Stimulated activated CD4-positive, alpha-beta T cell treated with anti-CD3 and anti-CD28 coated beads, Interleukin-4, amount 100 ng/mL, for 48 hours (primary cell): ENCODE data around the gene HADHA.

Source experiments
- DNase-seq, 2 donors: peaks; one replicate each; pipeline ENCODE4 v3.0.0-alpha.2; 2020; ENCODE audit warnings: low read depth in 2 of 2

The HADHA gene

GRCh38 chr2:26245231-26245732 is 850 bp upstream of the HADHA start:
- peak; percentile 33 to 37 for DNase-seq

- DNase-seq, result no peak
Measured at GRCh38 chr2:26243470-26244308, 743 bp downstream of the HADHA start.

- DNase-seq, result no peak
Measured at GRCh38 chr2:26241928-26242436, 2.5 kb downstream of the HADHA start.

GRCh38 chr2:26238311-26238958 is 6.0 kb downstream of the HADHA start:
- no peak for DNase-seq

GRCh38 chr2:26237868-26238267 is 6.6 kb downstream of the HADHA start:
- DNase-seq, result no peak

GRCh38 chr2:26235089-26235488 is 9.3 kb downstream of the HADHA start:
- DNase-seq, result no peak

GRCh38 chr2:26230806-26231205 is 13.6 kb downstream of the HADHA start:
- no peak for DNase-seq

GRCh38 chr2:26229595-26229994 is 14.8 kb downstream of the HADHA start:
- DNase-seq, result no peak

GRCh38 chr2:26224095-26224494 is 20.3 kb downstream of the HADHA start:
- no peak for DNase-seq

GRCh38 chr2:26223018-26223417 is 21.4 kb downstream of the HADHA start:
- no peak for DNase-seq

GRCh38 chr2:26217720-26218119 is 26.7 kb downstream of the HADHA start:
- DNase-seq, result no peak

- no peak for DNase-seq
Measured at GRCh38 chr2:26216587-26216986, 27.8 kb downstream of the HADHA start.

- no peak for DNase-seq
Measured at GRCh38 chr2:26215833-26216232, 28.6 kb downstream of the HADHA start.

- DNase-seq, result no peak
Measured at GRCh38 chr2:26214759-26215158, 29.7 kb downstream of the HADHA start.

- DNase-seq, result no peak
Measured at GRCh38 chr2:26212011-26212410, 32.4 kb downstream of the HADHA start.

GRCh38 chr2:26203906-26204305 is 40.5 kb downstream of the HADHA start:
- DNase-seq, result no peak

GRCh38 chr2:26202981-26203490 is 41.4 kb downstream of the HADHA start:
- no peak for DNase-seq

- DNase-seq, result no peak
Measured at GRCh38 chr2:26197516-26197915, 46.9 kb downstream of the HADHA start.

- DNase-seq, result no peak
Measured at GRCh38 chr2:26196683-26197418, 47.6 kb downstream of the HADHA start.

GRCh38 chr2:26195040-26195984 is 49.1 kb downstream of the HADHA start:
- no peak for DNase-seq
